NT2/D1 (cell line): Measurements from ENCODE around the gene KCNH1.

Experiments
- YY1 ChIP-seq: IDR thresholded peaks from 2 replicates; pipeline ENCODE4 v1.6.1; 2011; ENCODE audit not compliant: insufficient read length, insufficient read depth
- ZNF274 ChIP-seq: IDR thresholded peaks from 2 replicates; pipeline ENCODE4 v1.6.1; 2011; ENCODE audit warnings: mild to moderate bottlenecking, low read depth, low read length

DNA sequence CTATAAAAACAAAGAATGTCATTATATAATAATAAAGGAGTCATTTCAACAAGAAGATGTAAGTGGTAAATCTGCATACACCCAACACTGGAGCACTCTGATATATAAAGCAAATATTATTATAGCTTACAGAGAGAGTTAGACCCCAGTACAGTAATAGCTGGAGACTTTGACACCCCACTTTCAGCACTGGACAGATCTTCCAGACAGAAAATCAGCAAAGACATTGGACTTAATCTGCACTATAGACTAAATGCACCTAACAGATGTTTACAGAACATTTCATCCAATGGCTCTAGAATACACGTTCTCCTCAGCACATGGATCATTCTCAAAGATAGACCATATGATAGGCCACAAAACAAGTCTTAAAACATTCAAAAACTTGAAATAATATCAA lies 20.0 kb upstream of the KCNH1 start:
- TF ChIP-seq ZNF274 (no peak), YY1 (no peak)
